Limb (tissue), 2 donors: ENCODE measurements around the gene TACR2.
"Not testable (repeated sequence)": the region's sequence is repeated elsewhere in the genome, so short reads cannot be mapped to it uniquely, and the experiment has no call there.

Source experiments
- DNase-seq, 2 donors: peaks; one replicate each; pipeline ENCODE4 v3.0.0-alpha.2; 2016; ENCODE audit errors: extremely low spot score in 2 of 2

The TACR2 gene

DNA sequence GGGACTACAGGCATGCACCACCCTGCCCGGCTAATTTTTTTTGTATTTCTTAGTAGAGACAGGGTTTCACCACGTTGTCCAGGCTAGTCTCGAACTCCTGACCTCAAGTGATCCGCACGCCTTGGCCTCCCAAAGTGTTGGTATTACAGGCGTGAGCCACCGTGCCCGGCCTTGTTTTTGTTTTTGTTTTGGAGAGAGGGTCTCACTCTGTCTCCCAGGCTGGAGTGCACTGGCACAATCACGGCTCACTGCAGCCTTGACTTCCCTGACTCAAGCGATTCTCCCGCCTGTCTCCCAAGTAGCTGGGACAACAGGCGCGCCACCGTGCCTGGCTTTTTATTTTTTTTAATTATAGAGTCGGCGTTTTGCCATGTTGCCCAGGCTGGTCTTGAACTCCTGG is 33.7 kb upstream of the TACR2 start:
- not testable (repeated sequence) for DNase-seq

DNA sequence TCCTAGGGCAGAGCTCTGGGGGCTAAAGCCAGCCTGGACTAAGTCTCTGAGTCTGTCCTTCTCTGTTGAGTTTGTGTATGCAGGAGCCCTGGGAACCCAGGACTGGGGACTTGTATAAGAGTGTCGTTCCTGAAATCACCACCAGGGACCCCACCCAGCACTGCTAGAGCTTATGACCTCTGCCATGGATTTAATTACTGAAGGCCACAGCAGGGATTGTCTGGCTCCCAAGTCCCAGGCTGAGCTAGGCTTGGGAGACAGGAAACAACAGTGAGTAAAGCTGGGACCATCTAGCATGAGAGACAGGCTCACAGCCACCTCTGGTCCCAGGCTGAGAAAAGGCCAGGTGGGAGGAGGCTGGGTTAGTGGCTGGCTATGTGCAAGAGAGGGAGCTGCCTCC is 33.1 kb upstream of the TACR2 start:
- no peak for DNase-seq

DNA sequence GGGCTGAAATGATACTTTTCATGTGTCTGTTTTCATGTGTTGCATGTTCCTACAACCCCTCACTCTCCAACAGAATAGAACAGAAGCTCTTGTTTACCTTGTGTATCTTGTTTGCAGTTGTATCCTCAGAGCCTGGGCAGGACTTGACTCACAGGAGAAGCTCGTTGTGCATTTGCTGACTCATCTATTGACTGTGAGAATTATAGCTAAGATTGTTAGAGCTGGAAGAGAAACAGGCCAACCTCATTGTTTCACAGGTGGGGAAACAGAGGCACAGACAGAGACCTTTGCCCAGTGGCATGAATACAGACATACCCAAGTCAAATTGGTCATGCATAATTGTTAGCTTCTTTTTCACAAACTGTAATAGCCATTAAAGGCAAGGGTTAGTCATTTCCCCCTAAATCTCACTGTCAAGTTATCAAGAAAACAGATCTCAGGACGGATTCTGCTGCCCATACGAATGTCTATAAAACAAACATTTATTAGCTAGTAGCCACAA is 30.0 kb upstream of the TACR2 start:
- no peak for DNase-seq

DNA sequence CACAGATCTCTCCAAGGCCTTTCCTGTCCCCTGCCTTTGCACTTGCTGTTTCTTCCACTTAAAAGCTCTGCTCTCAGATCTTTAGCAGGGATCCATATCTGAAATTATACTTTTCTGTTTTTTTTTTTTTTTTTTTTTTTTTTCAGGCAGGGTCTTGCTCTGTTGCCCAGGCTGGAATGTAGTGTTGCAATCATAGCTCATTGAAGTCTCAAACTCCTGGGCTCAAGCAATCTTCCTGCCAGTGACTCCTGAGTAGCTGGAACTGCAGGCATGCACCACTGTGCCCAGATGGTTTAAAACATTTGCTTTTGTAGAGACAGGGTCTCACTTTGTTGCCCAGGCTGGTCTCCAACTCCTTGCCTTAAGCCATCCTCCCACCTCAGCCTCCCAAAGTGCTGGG is 29.5 kb upstream of the TACR2 start:
- DNase-seq = no peak

DNA sequence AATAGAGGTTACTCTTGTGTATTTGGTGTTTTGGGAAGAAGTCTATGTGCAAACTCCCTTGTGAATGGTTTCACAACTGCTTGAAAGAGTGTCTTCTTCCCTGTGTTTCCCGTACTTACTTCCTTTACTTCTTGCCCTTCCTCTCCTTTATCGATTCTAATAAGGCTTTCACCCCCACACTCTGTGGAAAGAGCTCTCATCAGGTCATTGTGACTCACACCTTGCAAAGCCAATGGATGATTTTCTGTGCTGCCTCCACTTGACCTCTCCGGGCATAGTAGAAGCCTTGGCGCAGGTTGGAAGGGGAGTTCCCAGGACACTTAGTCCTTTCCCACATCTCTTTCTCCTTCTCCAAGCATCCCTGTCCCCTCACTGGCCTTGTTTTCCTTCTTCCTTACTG is 28.3 kb upstream of the TACR2 start:
- DNase-seq = no peak

DNA sequence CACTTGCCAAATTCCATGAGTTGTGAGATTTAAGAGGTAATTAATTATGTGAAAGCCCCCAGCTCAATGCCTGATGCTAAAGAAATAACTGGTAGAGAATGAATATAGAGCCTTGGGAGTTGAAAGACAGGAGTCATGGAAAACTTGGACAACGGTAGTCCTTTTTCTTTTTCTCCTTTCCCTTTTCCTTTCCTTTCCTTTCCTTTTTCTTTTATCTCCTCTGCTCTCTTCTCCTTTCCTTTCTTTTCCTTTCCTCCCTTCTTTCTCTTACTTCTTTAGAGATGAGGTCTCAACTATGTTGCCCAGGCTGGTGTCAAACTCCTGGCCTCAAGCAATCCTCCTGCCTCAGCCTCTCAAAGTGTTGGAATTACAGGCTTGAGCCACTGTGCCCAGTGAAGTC is 26.6 kb upstream of the TACR2 start:
- DNase-seq = no peak

DNA sequence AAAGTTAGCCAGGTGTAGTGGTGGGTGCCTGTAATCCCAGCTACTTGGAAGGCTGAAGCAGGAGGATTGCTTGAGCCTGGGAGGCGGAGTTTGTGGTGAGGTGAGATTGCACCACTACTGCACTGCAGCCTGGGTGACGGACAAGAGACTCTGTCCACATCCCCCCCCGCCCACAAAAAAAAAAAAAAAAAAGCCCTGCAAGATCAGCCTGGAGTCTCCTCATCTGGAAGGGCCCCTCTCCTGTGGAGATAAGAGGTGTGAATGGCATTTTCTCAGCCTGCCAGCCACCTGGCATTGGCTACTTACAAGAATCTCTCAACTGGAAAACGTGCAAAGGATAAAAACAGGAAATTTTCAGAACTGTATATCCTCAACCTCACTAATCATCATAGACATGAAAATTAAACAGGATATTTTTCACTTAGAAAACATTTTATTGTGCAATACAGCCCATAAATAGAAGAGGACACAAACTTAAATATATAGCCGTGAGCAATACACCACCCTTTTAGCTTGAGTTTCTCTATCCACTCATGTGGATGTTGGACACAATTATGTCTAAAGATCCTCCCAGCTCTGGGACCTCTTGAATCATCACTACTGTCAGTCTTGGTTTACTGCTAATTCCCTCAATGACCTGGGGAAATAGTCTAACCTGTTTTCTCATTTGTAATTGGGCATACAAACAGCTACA is 23.2 kb upstream of the TACR2 start:
- DNase-seq = no peak

DNA sequence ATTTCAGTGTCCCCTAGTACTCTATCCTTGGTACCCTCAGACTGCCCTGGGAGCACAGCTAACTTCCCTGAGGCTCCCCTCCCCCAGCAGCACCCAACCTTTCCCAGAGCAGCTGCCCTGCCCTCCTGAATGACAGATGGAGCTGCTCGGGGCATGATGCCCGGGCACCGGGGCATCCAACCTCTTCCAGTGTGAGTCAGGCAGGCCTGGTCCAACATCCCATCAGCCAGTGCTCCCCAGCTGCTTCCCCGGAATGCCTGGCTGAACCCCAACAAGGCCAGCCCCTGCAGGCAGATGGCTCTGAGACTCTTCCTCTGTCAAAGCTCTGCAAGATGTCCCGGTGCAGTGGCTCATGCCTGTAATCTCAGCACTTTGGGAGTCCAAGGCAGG is 22.6 kb upstream of the TACR2 start:
- no peak for DNase-seq

DNA sequence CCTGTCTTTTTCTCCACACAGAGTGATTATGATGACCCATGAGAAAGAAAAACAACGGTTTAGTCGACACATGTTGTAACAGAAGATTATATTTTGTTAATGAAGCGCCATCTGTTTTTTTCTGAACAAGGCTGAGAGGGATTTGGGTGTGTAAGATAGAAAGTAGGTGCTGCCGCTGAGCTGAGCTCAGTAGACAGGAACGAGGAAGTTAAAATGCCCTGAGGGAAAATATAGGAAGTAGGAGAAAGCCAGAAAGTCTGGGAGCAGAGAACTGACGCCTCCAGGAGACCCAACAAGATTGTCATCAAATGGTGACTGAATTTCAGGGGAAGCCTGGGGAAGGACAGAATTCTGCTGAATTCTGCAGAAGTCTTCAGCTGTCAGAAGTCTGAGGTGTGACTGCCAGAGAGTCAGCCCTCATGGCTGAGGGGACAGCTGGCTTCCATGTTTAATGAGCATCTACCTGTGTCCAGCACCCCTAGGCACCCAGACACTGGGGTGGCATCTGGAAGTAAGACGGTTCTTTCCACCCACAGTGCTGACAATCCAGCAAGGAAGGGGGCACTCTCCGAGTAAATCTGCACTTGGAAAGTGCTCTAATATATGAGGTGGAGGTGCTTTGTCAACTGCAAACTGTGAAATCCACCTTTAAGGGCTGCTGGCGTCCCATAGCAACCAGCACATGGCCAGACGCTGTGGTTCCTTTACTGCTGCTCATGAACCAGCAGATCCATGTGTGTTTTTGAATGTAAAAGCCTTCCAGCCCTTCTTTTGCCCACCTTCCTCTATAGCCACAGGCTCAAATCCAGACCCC is 22.0 kb upstream of the TACR2 start:
- no peak for DNase-seq

DNA sequence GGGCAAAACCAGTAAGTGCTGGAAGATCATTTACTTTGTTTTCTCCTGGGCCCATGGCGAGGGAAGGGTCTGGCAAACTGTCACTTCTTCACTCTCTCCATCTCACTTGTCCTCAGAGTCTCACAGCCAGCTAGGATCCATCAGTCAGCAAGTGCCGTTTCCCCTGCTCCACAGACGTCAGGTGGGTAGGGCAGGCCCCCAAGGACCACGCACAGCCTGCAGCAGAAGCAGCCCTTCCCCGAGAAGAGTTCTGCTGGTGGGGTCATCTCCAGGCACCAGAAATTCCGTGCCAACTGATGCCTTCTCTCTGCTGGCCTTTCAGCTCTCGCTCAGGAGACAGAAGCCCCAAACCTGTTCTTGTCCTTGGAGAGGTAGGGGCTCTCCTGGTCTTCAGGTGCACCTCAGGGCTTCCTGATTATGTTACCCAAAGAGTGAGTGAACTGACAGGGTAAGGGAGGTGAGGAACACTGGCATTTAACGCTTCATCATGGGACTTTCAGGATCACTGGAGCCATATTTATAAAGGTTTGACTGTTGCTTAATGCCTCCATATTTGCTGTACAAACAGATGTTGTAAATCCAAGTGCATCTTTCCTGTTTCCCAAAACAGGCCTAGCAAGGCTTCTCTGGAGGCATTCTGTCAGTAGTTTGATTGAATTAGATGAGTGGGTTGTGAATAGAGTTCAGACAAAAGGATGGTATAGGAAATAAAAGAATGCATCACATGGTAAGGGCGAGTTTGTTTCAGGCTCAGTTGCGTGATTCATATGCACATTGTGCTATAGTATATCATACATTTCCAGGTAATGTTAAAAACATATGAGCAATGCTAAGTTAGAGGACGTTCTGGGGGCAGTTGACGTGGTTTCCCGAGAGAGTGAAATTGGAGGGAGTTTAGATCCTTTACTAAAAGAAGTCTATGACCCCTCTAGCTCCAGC is 20.9 kb upstream of the TACR2 start:
- no peak for DNase-seq

DNA sequence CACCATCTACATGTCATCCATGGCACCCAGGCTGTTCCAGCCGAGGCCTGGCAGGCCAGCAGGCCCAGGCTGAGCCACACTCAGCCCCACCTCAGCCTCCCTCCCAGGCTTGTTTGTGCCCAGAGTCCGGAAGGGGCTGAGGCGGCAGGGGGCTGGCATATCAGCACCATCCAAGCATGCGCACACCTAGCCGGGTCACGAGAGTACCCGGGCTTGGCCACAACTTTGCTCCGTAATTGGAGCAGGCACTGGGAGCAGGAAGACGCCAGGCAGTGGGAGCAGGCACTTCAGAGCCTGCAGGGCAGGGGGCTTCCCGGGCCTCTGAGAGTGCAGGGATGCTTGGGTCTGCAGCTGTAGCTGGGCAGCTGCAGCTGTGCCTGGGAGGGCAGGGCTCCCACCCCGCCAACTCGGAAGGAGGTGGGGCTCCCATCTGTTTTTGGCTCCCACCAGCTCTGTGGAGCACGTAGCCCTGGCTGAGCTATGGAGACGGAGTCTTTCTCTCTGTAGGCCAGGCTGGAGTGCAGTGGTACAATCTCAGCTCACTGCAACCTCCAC is 19.3 kb upstream of the TACR2 start:
- DNase-seq = no peak

DNA sequence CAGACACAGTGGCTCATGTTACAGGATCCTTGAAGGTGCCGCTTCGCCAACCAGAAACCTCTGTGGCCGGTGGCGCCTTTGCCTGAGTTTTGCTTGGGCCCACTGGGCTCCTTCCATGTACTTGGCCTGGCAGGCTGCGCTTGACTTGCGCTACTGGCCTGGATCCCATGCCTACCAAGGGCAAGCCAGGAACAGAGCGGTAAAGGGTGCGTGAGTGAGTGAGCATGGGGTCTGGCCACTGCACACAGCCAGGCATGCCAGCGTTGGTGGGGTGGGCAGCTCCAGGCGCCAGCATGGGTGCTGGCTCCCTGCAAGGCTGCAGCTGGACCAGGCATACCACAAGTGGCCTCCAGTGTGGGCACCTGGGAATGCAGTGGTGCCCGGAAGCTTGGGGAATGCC is 18.2 kb upstream of the TACR2 start:
- no peak for DNase-seq

DNA sequence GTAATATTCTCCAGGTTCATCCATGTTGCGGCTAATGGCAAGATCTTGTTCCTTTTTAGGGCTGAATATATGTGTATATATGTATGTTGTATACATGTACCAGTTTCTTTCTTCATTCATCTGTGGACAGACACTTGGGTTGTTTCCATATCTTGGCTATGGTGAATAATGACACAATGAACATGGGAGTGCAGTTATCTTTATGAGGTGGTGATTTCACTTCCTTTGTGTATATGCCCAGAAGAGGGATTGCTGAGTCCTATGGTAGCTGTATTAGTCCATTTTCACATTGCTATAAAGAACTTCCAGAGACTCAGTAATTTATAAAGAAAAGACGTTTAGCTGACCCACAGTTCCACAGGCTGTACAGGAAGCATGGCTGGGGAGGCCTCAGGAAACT is 17.5 kb upstream of the TACR2 start:
- DNase-seq = no peak

DNA sequence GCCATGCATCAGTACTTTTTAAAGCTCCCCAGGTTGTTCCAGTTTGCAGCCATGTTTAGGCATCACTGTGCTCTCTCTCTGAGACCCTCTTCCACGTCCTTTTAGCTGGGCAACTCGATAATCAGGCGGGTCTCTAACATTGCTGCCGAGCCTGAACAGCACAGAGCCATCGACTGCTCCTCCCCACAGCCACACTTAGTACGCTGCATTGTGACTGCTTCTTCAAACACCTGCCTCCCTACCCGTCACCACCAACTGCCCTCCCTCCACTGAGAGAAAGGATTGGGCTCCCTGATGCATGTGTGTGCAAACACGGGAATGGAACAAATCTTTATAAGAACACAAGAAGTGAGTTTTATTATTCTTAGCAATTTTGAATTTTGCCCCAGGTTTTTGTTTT is 11.4 kb upstream of the TACR2 start:
- no peak for DNase-seq

DNA sequence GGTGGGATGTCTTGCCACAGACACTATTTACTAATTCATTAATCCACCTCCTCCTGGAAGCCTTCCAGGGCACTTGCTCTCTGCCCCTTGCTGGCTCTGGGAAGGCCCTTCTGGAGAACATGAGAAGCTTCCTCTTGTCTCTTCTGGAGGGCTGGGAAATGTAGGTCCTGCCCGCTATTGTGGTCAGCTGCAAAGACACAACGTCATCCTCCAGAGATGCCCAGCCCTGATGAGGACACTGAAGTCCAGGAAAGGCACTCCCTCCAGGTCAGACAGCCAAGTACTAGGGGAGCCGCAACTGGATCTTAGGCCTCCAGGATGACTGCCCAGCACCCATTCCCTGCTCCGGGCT is 9.6 kb upstream of the TACR2 start:
- DNase-seq = no peak

DNA sequence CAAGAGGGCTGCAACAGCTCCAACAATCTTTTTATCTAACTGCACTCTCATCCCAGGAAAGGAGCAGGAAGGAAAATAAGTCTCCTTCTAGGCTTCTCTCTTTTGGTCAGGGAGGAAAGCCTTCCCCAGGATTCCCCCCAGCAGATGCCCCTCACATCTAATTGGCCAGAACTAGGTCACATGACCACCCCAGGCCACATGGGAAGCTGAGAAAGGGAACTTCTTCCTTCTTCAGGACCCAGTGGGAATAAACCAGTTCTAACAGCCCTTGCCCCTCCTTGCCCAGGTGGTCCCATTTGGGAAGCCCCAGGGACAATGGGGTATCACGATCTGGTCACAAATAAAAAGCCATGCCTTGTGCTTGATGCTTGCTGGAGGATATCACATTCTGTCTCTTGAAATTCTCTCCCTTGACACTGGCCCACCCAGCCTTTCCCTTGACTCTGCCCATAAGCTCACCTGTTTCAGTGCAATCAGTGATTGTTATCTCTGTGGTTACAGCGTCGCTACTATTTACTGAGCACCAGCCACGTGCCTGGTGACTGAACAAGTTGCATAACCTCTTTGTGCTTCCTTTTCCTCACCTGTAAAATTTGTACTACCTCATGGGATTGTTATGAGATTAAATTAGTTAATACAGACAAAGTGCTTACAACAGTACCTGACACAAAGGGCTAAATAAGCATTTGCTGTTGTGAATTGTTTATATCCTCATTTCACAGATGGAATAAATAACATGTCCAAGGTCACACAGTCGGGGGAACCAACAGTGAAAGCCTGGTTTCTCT is 9.0 kb upstream of the TACR2 start:
- no peak for DNase-seq

DNA sequence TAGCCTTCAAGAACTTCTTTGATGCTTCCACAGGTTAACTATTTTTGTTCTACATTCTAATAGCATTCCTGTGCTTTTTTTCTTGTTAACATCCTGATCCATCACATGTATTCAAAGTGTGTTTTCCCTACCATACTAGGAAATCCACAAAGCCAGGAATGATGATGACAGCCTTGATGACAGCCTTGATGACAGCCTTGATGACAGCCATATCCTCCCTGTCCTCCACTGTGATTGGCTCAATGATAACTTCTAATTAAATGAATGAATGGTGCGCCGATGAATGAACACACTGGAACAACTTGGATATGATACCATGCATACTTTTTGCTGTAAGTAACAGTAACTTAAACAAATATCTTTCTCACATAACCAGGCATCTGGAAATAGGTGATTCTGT is 8.3 kb upstream of the TACR2 start:
- no peak for DNase-seq

DNA sequence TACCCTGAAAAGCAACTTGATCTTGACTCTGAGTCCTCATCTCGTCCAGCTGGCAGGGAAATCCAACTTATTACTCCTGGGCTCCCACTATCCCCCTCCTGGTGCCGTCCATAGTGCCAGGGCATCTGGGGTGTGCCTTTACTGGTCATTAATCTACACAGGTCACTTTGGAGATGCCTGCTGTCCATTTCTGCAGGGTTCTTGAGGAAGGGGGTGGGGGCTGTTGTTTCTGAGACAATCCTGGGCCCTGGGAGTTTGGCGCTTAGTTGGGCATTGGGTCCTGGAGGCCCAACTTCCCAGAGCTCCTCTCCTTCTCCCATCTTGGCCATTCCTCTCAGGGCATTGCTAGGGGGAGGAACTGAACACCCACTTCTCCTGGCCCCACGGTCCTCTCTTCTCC is 6.0 kb upstream of the TACR2 start:
- DNase-seq = no peak

DNA sequence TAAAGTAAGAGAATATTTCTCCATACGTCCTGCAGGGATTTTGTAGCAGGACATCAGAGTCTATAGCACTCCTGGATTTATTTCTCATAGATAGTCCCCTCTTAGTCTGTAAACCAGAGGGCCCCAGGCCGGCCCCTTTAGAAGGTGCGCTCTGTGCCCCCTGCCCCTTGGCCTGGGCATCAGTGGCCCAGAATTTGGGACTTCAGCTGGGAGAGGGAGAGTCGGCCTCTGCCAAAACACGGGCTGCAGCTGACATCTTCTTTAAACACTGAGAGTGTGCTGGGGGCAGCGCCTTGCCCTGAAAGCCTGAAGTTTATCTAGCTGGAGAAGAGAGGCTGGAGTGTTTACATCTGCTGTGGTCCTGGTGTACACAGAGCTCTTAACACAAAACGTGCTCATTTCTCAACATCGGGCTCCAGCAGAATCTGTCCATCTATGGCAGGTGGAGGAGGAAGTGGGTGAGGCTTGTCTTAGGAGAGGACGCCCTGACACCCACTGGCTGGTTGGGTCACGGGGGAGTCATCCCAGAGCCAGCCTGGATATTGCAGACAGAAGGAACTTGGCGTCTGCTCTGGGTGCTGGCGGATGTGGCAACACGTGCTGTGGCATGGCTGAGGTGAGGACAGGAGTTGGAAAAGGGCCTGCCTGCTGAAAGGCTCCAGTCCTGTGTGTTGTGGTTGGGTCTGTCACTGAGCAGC is 5.0 kb upstream of the TACR2 start:
- DNase-seq = no peak

DNA sequence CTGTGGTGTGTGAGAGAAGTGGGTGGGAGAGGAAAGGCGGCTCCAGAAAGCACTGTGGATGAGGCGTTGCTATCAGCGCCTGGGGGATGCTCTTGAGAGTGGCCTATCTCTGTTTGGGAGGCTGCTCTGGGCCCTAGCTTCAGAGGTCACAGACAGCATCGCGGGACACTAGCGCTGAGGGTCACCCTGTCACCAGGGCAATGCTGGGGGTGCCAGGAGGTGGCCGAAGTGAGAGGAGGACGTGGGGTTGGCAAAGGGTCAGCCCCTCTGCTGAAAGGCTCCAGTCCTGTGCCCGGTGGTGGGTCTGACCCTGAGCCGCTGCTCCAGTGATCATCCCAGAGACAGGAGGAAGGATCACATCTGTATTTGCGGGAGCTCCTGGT is 3.0 kb upstream of the TACR2 start:
- no peak for DNase-seq
